Colonic mucosa (tissue), 4 donors: ENCODE measurements around the gene ARHGEF10L. TPM values are rescaled to one million over a fixed set of nuclear protein-coding genes. Genes with fewer than 3 reads are reported as not detected.

ENCODE experiments used
- DNase-seq: peaks from one replicate; pipeline ENCODE4 v3.0.0-alpha.2; 2020
- H3K27ac ChIP-seq: fragments of 200-600 bp; one replicate; pipeline ENCODE4 v1.8.0; 2021
- H3K27me3 ChIP-seq: fragments of 200-600 bp; one replicate; pipeline ENCODE4 v1.8.0; 2021
- H3K36me3 ChIP-seq: fragments of 200-600 bp; one replicate; pipeline ENCODE4 v1.8.0; 2021
- H3K4me1 ChIP-seq: fragments of 200-600 bp; one replicate; pipeline ENCODE4 v1.8.0; 2021; ENCODE audit warnings: mild to moderate bottlenecking
- H3K4me3 ChIP-seq: fragments of 200-600 bp; one replicate; pipeline ENCODE4 v1.8.0; 2021
- H3K9ac ChIP-seq, 2 donors: one replicate each; pipeline ENCODE4 v1.7.0; 2013; ENCODE audit warnings: control low read depth in 2 of 2, low read depth in 2 of 2, low read length in 2 of 2
- H3K9me3 ChIP-seq: fragments of 200-600 bp; one replicate; pipeline ENCODE4 v1.8.0; 2021
- CTCF ChIP-seq: fragments of 200-600 bp; IDR thresholded peaks from one replicate; pipeline ENCODE4 v1.8.0; 2022; ENCODE audit warnings: antibody characterized with exemption, mild to moderate bottlenecking
- intact Hi-C: fragments of 100-400 bp; cut with DNase I; formaldehyde crosslinking; loops from one replicate; pipeline ENCODE4 v1.14.1; 2022
- total RNA-seq, 2 donors: library from RNA; stranded (reverse); fragmentation: NEBNext Ultra II Directional in 1 of 2; extraction: Animal tissue kit (Norgen Biotek cat#: 25700) in 1 of 2; gene quantifications; one replicate each; pipeline ENCODE4 v1.2.1, GENCODE V29; 2021
- donor health status: healthy.
- donor health status: DM: no; HTN: no; CAD: no.
- donor health status: DM: no; HTN: no; CAD: no.

Gene ARHGEF10L
- total RNA-seq, 2 donors from 2014 or later: 77.5 to 133 TPM

GRCh38 chr1:17717594-17718535 is 178.4 kb downstream of the ARHGEF10L start:
- Histone ChIP-seq H3K27ac (no peak overlapping the region), H3K4me3 (no peak overlapping the region), H3K4me1 (no peaks in the 10 kb centered on the region), H3K36me3 (no peaks in the 10 kb centered on the region), H3K27me3 (no peaks in the 10 kb centered on the region), H3K9ac (no peak overlapping the region), H3K9me3 (no peaks in the 10 kb centered on the region)
- TF ChIP-seq CTCF: no peak
- intact Hi-C loops: no loop called here
- DNase-seq: no peak

GRCh38 chr1:17719874-17720273 is 180.4 kb downstream of the ARHGEF10L start:
- Histone ChIP-seq H3K9ac (no peak overlapping the region), H3K4me1 (no peaks in the 10 kb centered on the region), H3K27ac (no peak overlapping the region), H3K36me3 (no peaks in the 10 kb centered on the region), H3K27me3 (no peaks in the 10 kb centered on the region), H3K4me3 (no peak overlapping the region), H3K9me3 (no peaks in the 10 kb centered on the region)
- intact Hi-C loops: no loop called here
- no peak for TF ChIP-seq CTCF
- DNase-seq: no peak

GRCh38 chr1:17721444-17721843 is 181.9 kb downstream of the ARHGEF10L start:
- Histone ChIP-seq H3K36me3 (no peaks in the 10 kb centered on the region), H3K4me1 (no peaks in the 10 kb centered on the region), H3K9ac (no peak overlapping the region), H3K27me3 (no peaks in the 10 kb centered on the region), H3K27ac (no peak overlapping the region), H3K4me3 (no peak overlapping the region), H3K9me3 (no peaks in the 10 kb centered on the region)
- TF ChIP-seq CTCF: no peak
- intact Hi-C loops: no loop called here
- DNase-seq: no peak

GRCh38 chr1:17723684-17724083 is 184.2 kb downstream of the ARHGEF10L start:
- H3K27me3 ChIP-seq: no peaks in the 10 kb centered on the region
- H3K9ac ChIP-seq: no peak overlapping the region
- TF ChIP-seq CTCF: no peak
- no peaks in the 10 kb centered on the region for H3K9me3 ChIP-seq
- no peak overlapping the region for H3K27ac ChIP-seq
- H3K36me3 ChIP-seq: no peaks in the 10 kb centered on the region
- no peaks in the 10 kb centered on the region for H3K4me1 ChIP-seq
- intact Hi-C loops: no loop called here
- no peak for DNase-seq
- H3K4me3 ChIP-seq: no peak overlapping the region

- no peak overlapping the region for H3K27ac ChIP-seq
- H3K9ac ChIP-seq: no peak overlapping the region
- H3K27me3 ChIP-seq: no peaks in the 10 kb centered on the region
- no peak overlapping the region for H3K4me3 ChIP-seq
- H3K9me3 ChIP-seq: no peaks in the 10 kb centered on the region
- no peak for DNase-seq
- TF ChIP-seq CTCF: no peak
- no peaks in the 10 kb centered on the region for H3K36me3 ChIP-seq
- H3K4me1 ChIP-seq: no peaks in the 10 kb centered on the region
- intact Hi-C loops: no loop called here
Measured at GRCh38 chr1:17724150-17724549, 184.7 kb downstream of the ARHGEF10L start.
